Large intestine (tissue), 3 donors: Measurements from ENCODE around the gene MYADM. TPM values are rescaled to one million over a fixed set of nuclear protein-coding genes. Genes with fewer than 3 reads are reported as not detected.

Source experiments
- DNase-seq, 2 donors: peaks; one replicate each; pipeline versions ENCODE4 v3.0.0 to v3.0.0-alpha.2; 2013
- H3K27ac ChIP-seq: one replicate; pipeline ENCODE4 v1.5.1; 2013; ENCODE audit warnings: low read length
- H3K27me3 ChIP-seq: 2 replicates; pipeline ENCODE4 v1.6.1; 2013; ENCODE audit warnings: low read length; ENCODE audit not compliant: control insufficient read depth, insufficient read depth
- H3K36me3 ChIP-seq: 2 replicates; pipeline ENCODE4 v1.6.1; 2013; ENCODE audit warnings: low read length; ENCODE audit not compliant: control insufficient read depth, insufficient read depth
- H3K4me1 ChIP-seq: one replicate; pipeline ENCODE4 v1.6.1; 2013; ENCODE audit warnings: low read length; ENCODE audit not compliant: control insufficient read depth, insufficient read depth
- H3K4me3 ChIP-seq: one replicate; pipeline ENCODE4 v1.5.1; 2013; ENCODE audit warnings: low read length
- H3K9me3 ChIP-seq: one replicate; pipeline ENCODE4 v1.6.1; 2013; ENCODE audit warnings: mild to moderate bottlenecking, low read depth, low read length, moderate library complexity; ENCODE audit not compliant: control insufficient read depth
- WGBS: methylation state at CpG from one replicate; pipeline ENCODE4 v1.1.5; 2013; ENCODE audit warnings: low lambda C conversion rate; ENCODE audit not compliant: insufficient coverage; 5-methylcytosine and 5-hydroxymethylcytosine counted together
- polyA plus RNA-seq: library from polyadenylated mRNA; unstranded; fragments of 120-200 nt; gene quantifications from one replicate; pipeline ENCODE4 v1.2.1, GENCODE V29; 2013

Gene MYADM
- polyA plus RNA-seq, 1 donor, result 87.7 TPM

DNA sequence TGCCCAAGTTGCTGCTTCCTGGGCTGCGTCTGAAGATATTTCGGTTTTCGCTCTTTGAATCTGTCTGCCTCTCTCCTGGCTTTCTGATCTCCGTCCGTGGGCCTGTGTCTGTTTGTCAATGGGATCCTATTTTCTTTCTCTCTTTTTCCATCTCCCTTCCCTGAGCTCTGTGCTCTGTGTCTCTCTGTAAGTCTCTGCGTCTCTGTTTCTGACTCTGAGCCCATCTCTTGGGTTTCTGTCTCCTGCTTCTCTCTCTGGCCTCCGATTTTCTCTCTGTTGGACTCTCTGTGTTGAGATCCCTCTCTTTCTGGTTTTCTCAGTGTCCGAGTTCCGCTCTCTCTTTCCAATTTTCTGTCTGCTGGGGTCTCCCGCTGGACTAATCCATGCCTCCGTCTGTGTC lies 16.1 kb downstream of the MYADM start:
- no peak overlapping the region for H3K4me3 ChIP-seq
- no peaks in the 10 kb centered on the region for H3K9me3 ChIP-seq
- DNase-seq, result no peak
- peaks cover 12% of the 10 kb centered on the region for H3K4me1 ChIP-seq
- H3K27me3 ChIP-seq, result peaks cover 61% of the 10 kb centered on the region
- WGBS, result 15% methylated on average over 7 of the region's 11 CpGs
- H3K36me3 ChIP-seq, result no peaks in the 10 kb centered on the region
- no peak overlapping the region for H3K27ac ChIP-seq

DNA sequence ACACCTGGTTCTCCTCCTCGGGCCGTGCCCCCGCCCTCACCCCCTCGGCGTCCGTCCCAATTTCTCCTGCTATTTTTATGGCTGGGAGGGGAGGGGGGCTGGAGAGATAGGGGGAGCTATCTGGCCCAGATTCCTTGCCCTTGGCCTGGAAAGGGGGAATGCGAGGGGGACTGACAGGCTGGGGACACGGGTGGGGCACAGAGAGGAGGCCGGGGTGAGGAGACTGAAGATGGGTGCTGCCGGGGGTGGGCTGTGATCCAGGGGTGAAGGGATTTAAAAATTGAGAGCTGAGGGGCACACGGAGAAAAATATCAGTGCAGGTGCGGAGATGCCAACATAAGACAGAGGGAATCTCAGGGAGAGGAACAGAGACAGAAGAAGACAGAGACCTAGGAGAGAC lies 16.6 kb downstream of the MYADM start:
- Histone ChIP-seq H3K27ac (no peak overlapping the region), H3K36me3 (no peaks in the 10 kb centered on the region), H3K4me3 (no peak overlapping the region), H3K4me1 (peaks cover 12% of the 10 kb centered on the region), H3K27me3 (peaks cover 61% of the 10 kb centered on the region), H3K9me3 (no peaks in the 10 kb centered on the region)
- DNase-seq, result no peak
- WGBS, result 59% methylated on average over 3 of the region's 12 CpGs

DNA sequence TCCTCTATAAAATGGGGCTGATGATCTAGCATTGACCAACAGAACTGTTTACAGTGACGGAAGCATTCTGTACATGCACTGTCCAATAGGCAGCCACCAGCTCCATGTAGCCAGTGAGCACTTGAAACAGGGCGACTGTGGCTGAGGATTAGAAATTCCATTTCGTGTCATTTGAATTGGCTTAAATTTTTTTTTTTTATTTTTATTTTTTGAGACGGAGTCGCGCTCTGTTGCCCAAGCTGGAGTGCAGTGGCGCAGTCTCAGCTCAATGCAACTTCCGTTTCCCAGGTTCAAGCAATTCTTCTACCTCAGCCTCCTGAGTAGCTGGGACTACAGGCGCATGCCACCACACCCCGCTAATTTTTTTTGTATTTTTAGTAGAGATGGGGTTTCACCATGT lies 17.4 kb downstream of the MYADM start:
- no peak for DNase-seq
- Histone ChIP-seq H3K27ac (no peak overlapping the region), H3K4me3 (no peak overlapping the region), H3K36me3 (no peaks in the 10 kb centered on the region), H3K4me1 (peaks cover 8% of the 10 kb centered on the region), H3K9me3 (no peaks in the 10 kb centered on the region), H3K27me3 (peaks cover 57% of the 10 kb centered on the region)
- 100% methylated on average over 1 of the region's 10 CpGs for WGBS

DNA sequence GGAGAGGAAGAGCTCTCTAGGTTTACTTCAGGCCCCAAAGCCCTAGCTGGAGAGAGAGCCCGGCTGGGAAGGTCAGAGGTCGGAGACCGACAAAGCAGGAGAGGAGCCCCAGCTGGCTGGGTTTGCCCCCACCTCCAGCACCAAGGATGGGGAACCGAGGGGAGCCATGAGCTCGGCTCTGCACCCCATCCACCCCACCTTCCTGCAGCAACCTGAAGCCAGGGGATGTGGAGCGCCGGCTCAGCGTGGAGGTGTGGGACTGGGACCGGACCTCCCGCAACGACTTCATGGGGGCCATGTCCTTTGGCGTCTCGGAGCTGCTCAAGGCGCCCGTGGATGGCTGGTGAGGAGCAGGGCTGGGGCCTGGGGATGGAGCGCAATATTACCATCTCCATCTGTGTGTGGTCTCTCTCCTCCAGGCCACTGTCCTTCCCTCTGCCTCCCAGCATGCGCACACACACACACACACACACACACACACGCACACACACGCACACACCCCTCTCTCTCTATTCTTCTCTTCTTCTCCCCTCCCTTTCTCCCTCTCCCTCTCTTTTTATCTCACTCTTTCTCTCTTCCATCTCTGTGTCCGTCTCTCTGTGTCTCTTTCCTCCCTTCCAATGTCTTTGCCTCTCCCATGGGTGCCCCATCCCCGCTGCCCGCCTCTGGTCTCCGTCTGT lies 24.8 kb downstream of the MYADM start:
- DNase-seq, result no peak
- H3K9me3 ChIP-seq, result no peaks in the 10 kb centered on the region
- H3K27ac ChIP-seq, result no peak overlapping the region
- H3K27me3 ChIP-seq, result peaks cover 17% of the 10 kb centered on the region
- no peaks in the 10 kb centered on the region for H3K36me3 ChIP-seq
- no peaks in the 10 kb centered on the region for H3K4me1 ChIP-seq
- WGBS, result 43% methylated on average over 3 of the region's 23 CpGs
- H3K4me3 ChIP-seq, result no peak overlapping the region

DNA sequence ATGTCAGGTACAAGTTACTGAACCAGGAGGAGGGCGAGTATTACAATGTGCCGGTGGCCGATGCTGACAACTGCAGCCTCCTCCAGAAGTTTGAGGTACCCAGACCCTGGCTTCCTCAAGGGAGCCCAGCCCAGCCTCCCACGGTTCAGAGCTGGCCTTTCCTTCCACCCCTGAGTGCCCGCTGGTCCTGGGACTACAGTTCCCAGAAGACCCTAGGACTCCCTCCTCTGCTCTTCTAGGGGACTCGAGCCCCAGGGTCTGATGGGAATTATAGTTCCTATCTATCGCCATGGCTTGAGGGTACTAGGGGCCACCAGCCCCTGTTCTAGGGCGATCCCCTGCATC lies 25.3 kb downstream of the MYADM start:
- no peaks in the 10 kb centered on the region for H3K9me3 ChIP-seq
- no CpG with 5 or more reads among the region's 8 CpGs for WGBS
- no peak overlapping the region for H3K4me3 ChIP-seq
- no peak overlapping the region for H3K27ac ChIP-seq
- no peaks in the 10 kb centered on the region for H3K4me1 ChIP-seq
- peaks cover 21% of the 10 kb centered on the region for H3K27me3 ChIP-seq
- no peaks in the 10 kb centered on the region for H3K36me3 ChIP-seq
- DNase-seq, result no peak

DNA sequence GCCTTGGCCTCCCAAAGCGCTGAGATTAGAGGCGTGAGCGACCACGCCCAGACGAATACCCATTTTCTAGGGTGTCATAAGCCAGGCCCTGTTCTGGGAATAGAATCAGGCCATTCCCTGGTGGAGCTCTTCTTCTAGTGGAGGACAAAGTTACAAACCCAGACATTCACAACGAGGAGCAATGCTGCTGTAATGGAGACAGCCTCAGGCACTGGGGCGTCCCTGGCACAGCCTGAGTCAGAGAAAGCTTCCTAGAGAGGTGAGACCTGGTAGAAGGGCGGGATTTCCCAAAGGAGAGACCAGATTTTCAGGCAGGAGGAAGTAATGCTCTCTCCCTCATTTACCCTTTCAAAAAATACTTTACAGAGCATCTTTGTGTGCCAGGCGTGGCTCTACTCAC lies 27.0 kb downstream of the MYADM start:
- H3K4me3 ChIP-seq, result no peak overlapping the region
- H3K27me3 ChIP-seq, result peaks cover 25% of the 10 kb centered on the region
- WGBS, result 80% methylated on average over 1 of the region's 9 CpGs
- no peaks in the 10 kb centered on the region for H3K4me1 ChIP-seq
- H3K9me3 ChIP-seq, result no peaks in the 10 kb centered on the region
- DNase-seq, result no peak
- H3K27ac ChIP-seq, result no peak overlapping the region
- H3K36me3 ChIP-seq, result no peaks in the 10 kb centered on the region

- Histone ChIP-seq H3K4me1 (no peaks in the 10 kb centered on the region), H3K27ac (no peak overlapping the region), H3K27me3 (peaks cover 20% of the 10 kb centered on the region), H3K4me3 (no peak overlapping the region), H3K36me3 (no peaks in the 10 kb centered on the region), H3K9me3 (no peaks in the 10 kb centered on the region)
- no peak for DNase-seq
- 20% methylated on average over 2 of the region's 4 CpGs for WGBS
Measured at GRCh38 chr19:53896682-53897081, 29.0 kb downstream of the MYADM start.

- H3K27me3 ChIP-seq, result peaks cover 17% of the 10 kb centered on the region
- H3K36me3 ChIP-seq, result no peaks in the 10 kb centered on the region
- no peak overlapping the region for H3K27ac ChIP-seq
- WGBS, result 70% methylated on average over 2 of the region's 4 CpGs
- no peak for DNase-seq
- H3K9me3 ChIP-seq, result no peaks in the 10 kb centered on the region
- no peak overlapping the region for H3K4me3 ChIP-seq
- H3K4me1 ChIP-seq, result no peaks in the 10 kb centered on the region
Measured at GRCh38 chr19:53897459-53897858, 29.8 kb downstream of the MYADM start.

DNA sequence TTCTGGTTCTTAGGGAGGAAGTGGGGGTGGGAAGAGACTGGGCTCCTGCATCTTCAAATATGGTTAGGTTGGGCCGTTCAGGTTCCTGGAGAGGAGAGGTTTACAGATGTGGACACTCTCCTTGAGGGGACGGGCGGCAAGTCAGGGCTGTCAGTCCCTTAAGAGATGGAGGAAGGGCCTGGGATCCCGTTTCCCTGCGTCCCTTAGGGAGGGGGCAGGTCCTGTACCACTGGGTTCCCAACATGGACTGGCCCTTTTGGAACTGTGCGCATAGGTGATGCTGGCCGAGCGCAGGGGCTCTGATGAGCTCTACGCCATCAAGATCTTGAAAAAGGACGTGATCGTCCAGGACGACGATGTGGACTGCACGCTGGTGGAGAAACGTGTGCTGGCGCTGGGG lies 30.5 kb downstream of the MYADM start:
- Histone ChIP-seq H3K27me3 (peaks cover 13% of the 10 kb centered on the region), H3K36me3 (no peaks in the 10 kb centered on the region), H3K4me1 (no peaks in the 10 kb centered on the region), H3K27ac (no peak overlapping the region), H3K9me3 (no peaks in the 10 kb centered on the region), H3K4me3 (no peak overlapping the region)
- DNase-seq, result no peak
- no CpG with 5 or more reads among the region's 16 CpGs for WGBS

- Histone ChIP-seq H3K4me3 (no peak overlapping the region), H3K27me3 (peaks cover 13% of the 10 kb centered on the region), H3K4me1 (no peaks in the 10 kb centered on the region), H3K36me3 (no peaks in the 10 kb centered on the region), H3K9me3 (no peaks in the 10 kb centered on the region), H3K27ac (no peak overlapping the region)
- no CpG with 5 or more reads among the region's 42 CpGs for WGBS
- no peak for DNase-seq
Measured at GRCh38 chr19:53898636-53899341, 31.1 kb downstream of the MYADM start.
